Mucosa of rectum (tissue), 2 donors: Measurements from ENCODE around the gene GPR27.

Experiments
- H3K27ac ChIP-seq, 2 donors: one replicate each; pipeline ENCODE4 v1.7.0; 2013; ENCODE audit warnings: inconsistent platforms in 2 of 2, low read depth in 2 of 2, low read length in 2 of 2
- H3K27me3 ChIP-seq, 2 donors: one replicate each; pipeline ENCODE4 v1.7.0; 2013; ENCODE audit warnings: low read length in 2 of 2; ENCODE audit not compliant: control insufficient read depth in 2 of 2, insufficient read depth in 2 of 2
- H3K36me3 ChIP-seq, 2 donors: one replicate each; pipeline ENCODE4 v1.7.0; 2013; ENCODE audit warnings: low read length in 2 of 2; ENCODE audit not compliant: control insufficient read depth in 2 of 2, insufficient read depth in 2 of 2
- H3K4me1 ChIP-seq, 2 donors: one replicate each; pipeline ENCODE4 v1.7.0; 2013; ENCODE audit warnings: low read length in 2 of 2, mild to moderate bottlenecking in 1 of 2; ENCODE audit not compliant: control insufficient read depth in 2 of 2, insufficient read depth in 2 of 2
- H3K4me3 ChIP-seq, 2 donors: one replicate each; pipeline ENCODE4 v1.7.0; 2013; ENCODE audit warnings: low read length in 2 of 2
- H3K9ac ChIP-seq, 2 donors: one replicate each; pipeline ENCODE4 v1.7.0; 2013; ENCODE audit warnings: low read length in 2 of 2, low read depth in 1 of 2, mild to moderate bottlenecking in 1 of 2
- H3K9me3 ChIP-seq, 2 donors: one replicate each; pipeline ENCODE4 v1.7.0; 2013; ENCODE audit warnings: low read length in 2 of 2; ENCODE audit not compliant: control insufficient read depth in 2 of 2
- donor health status: healthy.
- donor health status: Normal muscosa, but diverticular disease.

Gene GPR27, protein sequence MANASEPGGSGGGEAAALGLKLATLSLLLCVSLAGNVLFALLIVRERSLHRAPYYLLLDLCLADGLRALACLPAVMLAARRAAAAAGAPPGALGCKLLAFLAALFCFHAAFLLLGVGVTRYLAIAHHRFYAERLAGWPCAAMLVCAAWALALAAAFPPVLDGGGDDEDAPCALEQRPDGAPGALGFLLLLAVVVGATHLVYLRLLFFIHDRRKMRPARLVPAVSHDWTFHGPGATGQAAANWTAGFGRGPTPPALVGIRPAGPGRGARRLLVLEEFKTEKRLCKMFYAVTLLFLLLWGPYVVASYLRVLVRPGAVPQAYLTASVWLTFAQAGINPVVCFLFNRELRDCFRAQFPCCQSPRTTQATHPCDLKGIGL

DNA sequence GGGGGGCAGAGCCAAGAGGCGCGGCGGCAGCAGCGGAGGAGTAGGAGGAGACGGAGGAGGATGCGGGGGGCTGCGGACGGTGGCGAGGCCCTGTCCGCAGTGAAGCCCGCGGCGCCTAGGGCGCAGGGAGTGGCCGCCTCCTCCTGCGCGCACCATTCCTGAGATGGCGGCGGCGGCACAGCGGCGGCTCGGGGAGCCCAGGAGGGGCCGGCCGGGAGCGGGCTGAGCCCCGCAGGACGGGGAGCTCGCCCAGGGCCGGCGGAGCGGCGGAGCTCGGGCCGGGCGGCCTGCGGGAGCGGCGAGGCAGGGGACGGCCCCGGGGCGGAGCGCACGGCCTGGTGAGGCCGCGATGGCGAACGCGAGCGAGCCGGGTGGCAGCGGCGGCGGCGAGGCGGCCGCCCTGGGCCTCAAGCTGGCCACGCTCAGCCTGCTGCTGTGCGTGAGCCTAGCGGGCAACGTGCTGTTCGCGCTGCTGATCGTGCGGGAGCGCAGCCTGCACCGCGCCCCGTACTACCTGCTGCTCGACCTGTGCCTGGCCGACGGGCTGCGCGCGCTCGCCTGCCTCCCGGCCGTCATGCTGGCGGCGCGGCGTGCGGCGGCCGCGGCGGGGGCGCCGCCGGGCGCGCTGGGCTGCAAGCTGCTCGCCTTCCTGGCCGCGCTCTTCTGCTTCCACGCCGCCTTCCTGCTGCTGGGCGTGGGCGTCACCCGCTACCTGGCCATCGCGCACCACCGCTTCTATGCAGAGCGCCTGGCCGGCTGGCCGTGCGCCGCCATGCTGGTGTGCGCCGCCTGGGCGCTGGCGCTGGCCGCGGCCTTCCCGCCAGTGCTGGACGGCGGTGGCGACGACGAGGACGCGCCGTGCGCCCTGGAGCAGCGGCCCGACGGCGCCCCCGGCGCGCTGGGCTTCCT is at the start of gene GPR27:
TSS of gene GPR27 (plus strand) at position 155 of the 909 bp plus-strand sequence. CDS start at position 350, 195 bp downstream.
- H3K4me3 ChIP-seq: peak within 1 kb of the TSS; percentile 61 to 64
- H3K27ac ChIP-seq: no peak within 1 kb of the TSS
- peaks cover 12 to 22% of the 10 kb centered on the region in 2 donors for H3K27me3 ChIP-seq
- peak within 1 kb of the TSS in 1 of 2 donors; percentile 7 for H3K9ac ChIP-seq
- no peaks in the 10 kb centered on the region for H3K36me3 ChIP-seq
- no peaks in the 10 kb centered on the region for H3K9me3 ChIP-seq
- H3K4me1 ChIP-seq: no peaks in the 10 kb centered on the region

DNA sequence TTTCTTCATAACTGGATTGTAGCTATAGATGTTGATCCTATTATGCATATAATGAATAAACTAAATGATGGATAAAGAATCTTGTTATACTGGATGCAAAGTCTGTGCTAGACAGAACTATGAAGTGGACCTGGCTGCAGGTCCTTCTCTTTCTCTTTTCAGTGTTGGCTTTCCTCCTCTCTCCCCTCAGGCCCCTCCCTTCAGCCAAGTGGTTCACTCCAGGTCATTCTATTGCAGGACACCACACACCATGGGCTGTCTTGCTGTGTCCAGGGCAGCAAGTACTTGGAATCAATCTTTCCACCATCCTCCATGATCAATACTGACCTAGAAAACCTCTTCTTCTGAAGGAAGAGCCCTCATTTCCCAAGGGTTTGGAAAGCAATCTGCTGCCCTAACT is 48.7 kb upstream of the GPR27 start:
- Histone ChIP-seq H3K36me3 (peaks cover 3 to 10% of the 10 kb centered on the region in 2 donors), H3K27me3 (no peaks in the 10 kb centered on the region), H3K9me3 (no peaks in the 10 kb centered on the region), H3K9ac (no peak overlapping the region), H3K4me3 (no peak overlapping the region), H3K27ac (no peak overlapping the region), H3K4me1 (no peaks in the 10 kb centered on the region)

DNA sequence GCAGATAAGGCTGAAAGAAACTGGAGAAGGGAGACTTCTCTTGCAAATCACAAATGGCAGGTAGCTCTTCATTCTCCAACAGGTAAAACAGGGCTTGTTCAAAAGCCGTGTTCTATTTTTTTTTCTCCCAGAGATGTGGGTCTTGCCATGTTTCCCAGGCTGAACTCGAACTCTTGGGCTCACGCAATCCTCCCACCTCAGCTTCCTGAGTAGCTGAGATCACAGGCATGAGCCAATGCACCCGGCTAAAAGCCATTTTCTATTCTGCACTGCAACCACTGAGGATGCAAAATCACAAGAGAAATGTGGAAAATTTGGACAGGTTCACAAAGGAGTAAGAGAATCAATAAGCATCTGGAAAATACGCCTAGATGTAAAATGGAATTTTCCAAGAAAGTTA is 48.0 kb upstream of the GPR27 start:
- Histone ChIP-seq H3K4me3 (no peak overlapping the region), H3K27me3 (no peaks in the 10 kb centered on the region), H3K4me1 (no peaks in the 10 kb centered on the region), H3K9ac (no peak overlapping the region), H3K36me3 (peaks cover 6 to 10% of the 10 kb centered on the region in 2 donors), H3K9me3 (no peaks in the 10 kb centered on the region), H3K27ac (no peak overlapping the region)

DNA sequence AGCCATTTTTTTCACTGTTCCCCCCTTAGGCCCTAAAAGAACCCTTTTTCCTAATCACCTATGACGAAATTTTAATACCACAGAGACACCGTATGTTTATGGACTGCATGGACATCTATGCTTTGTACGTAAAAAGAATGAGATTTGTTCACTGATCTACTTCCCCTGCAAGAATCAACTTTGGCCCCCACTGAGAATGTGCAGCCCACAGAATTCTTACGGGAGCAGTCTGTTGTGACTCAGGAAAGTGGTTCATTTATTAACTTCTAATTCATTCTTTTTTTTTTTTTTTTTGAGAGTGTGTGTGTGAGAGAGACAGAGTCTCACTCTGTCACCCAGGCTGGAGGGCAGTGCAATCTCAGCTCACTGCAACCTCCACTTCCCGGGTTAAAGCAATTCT is 46.1 kb upstream of the GPR27 start:
- Histone ChIP-seq H3K9ac (no peak overlapping the region), H3K9me3 (no peaks in the 10 kb centered on the region), H3K27me3 (no peaks in the 10 kb centered on the region), H3K4me3 (no peak overlapping the region), H3K4me1 (no peaks in the 10 kb centered on the region), H3K36me3 (peaks cover 6 to 10% of the 10 kb centered on the region in 2 donors), H3K27ac (no peak overlapping the region)

DNA sequence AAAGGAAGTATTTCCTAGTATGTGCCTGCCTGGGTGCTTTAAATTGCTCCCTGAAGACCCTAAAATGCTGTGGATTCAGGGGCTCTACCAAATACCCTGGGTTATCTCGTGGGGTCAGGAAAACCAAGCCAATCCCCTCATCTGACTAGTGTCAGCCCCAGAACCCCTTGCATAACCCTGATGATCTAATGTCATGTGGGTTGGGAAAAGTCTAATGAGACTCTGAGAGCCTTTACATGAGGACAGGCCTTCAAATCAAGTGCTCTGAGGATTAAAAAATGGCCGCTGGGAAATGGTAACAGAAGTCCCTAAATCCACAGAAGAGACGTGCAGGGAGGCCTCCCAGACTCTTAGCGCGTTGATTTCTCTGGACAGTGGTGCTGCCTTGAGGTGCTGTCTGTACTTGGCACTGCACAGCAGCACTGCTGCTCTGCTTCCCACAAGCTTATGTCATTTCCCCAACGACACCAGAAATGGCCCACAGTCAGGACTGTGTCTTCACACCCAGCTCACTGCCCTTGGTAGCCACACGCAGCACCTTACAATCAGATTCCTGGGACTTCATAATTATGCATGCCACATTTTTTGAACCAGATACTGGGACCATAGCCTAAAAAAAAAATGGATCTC is 45.1 kb upstream of the GPR27 start:
- Histone ChIP-seq H3K9ac (no peak overlapping the region), H3K4me3 (no peak overlapping the region), H3K4me1 (no peaks in the 10 kb centered on the region), H3K27me3 (no peaks in the 10 kb centered on the region), H3K9me3 (no peaks in the 10 kb centered on the region), H3K36me3 (peaks cover 4 to 6% of the 10 kb centered on the region in 2 donors), H3K27ac (no peak overlapping the region)

DNA sequence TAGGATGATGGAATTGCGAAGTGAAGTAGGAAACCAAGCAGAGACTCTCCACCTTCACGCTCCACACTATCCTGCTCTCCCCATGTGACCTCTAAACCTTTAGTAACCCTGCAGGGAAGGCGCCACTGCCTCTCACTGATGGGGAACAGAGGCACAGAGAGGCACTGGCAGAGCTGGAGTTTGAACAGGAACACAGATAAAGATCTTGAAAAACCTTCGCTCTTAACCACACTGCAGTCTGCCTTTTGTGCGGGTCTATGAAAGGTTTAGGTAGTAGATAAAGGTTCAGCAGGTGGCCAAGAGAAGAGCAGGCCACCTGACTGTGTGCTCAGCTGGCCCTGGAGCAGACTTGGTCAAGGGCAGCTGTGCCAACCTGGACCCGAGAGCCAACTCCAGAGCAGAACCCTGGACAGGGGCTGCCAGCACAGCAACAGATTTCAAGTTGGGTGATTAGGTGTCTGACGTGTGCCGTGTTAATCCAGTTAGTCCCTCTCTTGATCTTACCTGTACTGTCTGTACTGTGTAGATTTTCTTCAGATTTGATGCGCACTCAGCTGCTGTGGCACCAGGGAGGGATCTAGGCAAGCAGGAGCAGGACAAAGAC is 43.6 kb upstream of the GPR27 start:
- Histone ChIP-seq H3K9me3 (no peaks in the 10 kb centered on the region), H3K27ac (no peak overlapping the region), H3K4me3 (no peak overlapping the region), H3K27me3 (no peaks in the 10 kb centered on the region), H3K4me1 (no peaks in the 10 kb centered on the region), H3K9ac (no peak overlapping the region), H3K36me3 (peaks cover under 1 to 6% of the 10 kb centered on the region in 2 donors)

DNA sequence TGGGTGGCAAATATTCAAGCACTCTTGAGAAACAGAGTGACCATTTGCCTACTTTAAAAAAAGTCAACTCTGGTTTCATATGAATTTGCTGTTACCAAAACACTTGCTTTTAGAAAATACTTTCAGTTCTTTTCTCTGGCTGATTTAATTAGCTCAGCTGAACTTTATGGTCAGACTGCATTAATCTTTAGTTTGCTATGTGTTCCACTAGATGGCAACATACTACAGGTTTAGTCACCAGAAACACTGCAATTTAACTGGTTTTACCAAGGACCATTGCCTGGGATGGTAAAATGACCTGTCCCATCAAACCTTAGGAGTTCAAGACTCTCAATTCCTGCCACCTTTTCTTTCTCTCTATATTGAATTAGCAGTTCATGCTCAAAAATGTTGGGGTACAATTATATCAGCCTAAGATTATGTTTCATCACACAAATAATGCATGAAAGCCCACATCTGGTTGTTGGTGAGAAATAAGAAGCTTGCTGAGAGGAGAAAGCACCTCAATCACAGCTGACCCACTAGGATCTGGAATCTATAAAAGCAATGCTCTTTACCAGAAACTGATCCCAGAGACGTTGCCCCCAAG is 42.7 kb upstream of the GPR27 start:
- Histone ChIP-seq H3K9me3 (no peaks in the 10 kb centered on the region), H3K4me3 (no peak overlapping the region), H3K27me3 (no peaks in the 10 kb centered on the region), H3K9ac (no peak overlapping the region), H3K27ac (no peak overlapping the region), H3K36me3 (peaks cover 0 to 6% of the 10 kb centered on the region in 2 donors), H3K4me1 (no peaks in the 10 kb centered on the region)

DNA sequence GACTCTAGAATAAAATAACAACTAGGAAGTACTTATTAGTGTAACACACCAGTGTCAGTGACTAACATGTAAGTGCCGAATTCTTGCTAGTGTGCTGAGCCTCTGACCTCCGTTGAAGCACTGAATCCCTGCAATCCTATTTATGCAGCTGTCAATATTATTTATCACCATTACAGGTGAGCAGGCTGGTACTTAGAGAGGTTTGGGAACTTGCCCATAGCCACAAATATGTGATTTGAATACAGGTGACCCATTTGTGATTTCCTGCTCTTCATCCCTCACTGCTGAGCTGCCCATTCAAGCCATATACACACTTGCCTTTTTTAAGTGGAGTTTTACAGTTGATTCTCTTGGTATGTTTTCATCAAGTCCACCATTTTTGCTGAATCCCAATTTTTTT is 40.6 kb upstream of the GPR27 start:
- H3K27ac ChIP-seq: no peak overlapping the region
- no peaks in the 10 kb centered on the region for H3K4me1 ChIP-seq
- H3K9me3 ChIP-seq: no peaks in the 10 kb centered on the region
- no peak overlapping the region for H3K4me3 ChIP-seq
- no peaks in the 10 kb centered on the region for H3K27me3 ChIP-seq
- H3K9ac ChIP-seq: no peak overlapping the region
- H3K36me3 ChIP-seq: peaks cover 0 to 6% of the 10 kb centered on the region in 2 donors

DNA sequence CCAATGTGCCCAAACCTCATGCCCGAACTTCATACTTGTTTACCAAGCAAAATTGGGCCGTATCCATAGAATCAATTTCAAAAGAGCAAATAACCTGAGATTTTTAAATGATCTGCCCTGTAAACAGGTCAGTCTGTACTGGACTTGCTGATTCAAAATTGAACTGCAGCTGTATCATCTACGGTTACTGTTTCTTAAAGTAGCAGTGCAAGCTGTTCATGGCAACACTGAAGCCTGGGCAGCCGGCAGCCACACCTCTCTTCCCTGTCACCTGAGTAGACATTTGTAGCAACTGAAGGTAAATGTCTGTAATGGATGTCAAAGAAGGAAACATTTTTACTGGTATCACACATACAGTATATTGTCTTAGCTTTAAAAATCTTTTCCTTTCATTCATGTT is 39.1 kb upstream of the GPR27 start:
- Histone ChIP-seq H3K27ac (no peak overlapping the region), H3K36me3 (peaks cover 0 to 6% of the 10 kb centered on the region in 2 donors), H3K4me3 (no peak overlapping the region), H3K9me3 (no peaks in the 10 kb centered on the region), H3K9ac (no peak overlapping the region), H3K4me1 (no peaks in the 10 kb centered on the region), H3K27me3 (no peaks in the 10 kb centered on the region)
